KOPT-K1 (cell line): ENCODE measurements around the gene IL7R.
"Not testable (repeated sequence)": the region's sequence is repeated elsewhere in the genome, so short reads cannot be mapped to it uniquely, and the experiment has no call there.

Experiments used
- H3K27ac ChIP-seq: fragments of 200-600 bp; sonication (generic); 2 replicates; pipeline ENCODE4 v1.5.1; 2016; ENCODE audit warnings: antibody characterized with exemption, mild to moderate bottlenecking, low read depth, low read length; ENCODE audit not compliant: poor library complexity, severe bottlenecking
- H3K36me3 ChIP-seq: fragments of 200-600 bp; sonication (generic); 2 replicates; pipeline ENCODE4 v1.5.1; 2017; ENCODE audit warnings: antibody characterized with exemption, mild to moderate bottlenecking, low read length, moderate library complexity; ENCODE audit not compliant: insufficient read depth
- H3K9me3 ChIP-seq: fragments of 200-600 bp; sonication (generic); 2 replicates; pipeline ENCODE4 v1.5.1; 2017; ENCODE audit warnings: antibody characterized with exemption, low read length, mild to moderate bottlenecking; ENCODE audit not compliant: insufficient read depth, poor library complexity, severe bottlenecking

Gene IL7R

DNA sequence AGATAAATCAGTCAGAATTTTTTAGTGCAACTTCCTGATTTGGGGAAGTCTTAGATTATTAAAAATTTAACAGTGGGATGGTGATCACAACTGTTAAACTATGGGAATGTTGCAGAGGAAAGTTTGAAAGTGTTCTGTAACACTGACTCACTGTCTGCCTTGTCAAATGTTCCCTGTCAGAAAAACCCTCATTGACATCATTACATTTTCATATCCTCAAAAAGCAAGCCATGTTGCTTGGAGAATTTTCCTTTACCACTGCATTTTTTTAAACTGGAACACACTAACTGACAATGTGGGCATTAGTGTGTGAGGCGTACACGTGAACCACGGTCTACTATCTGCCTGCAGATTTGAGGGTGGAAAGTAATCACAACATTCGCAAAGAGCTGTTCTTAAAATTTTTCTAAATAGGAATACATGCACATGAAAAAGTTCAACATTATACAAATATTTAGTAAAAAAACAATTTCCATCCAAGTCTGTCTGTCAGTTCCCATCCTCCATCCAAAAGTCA lies 28.6 kb upstream of the IL7R start:
- H3K27ac ChIP-seq = no peak overlapping the region
- no peaks in the 10 kb centered on the region for H3K36me3 ChIP-seq
- H3K9me3 ChIP-seq = no peaks in the 10 kb centered on the region

DNA sequence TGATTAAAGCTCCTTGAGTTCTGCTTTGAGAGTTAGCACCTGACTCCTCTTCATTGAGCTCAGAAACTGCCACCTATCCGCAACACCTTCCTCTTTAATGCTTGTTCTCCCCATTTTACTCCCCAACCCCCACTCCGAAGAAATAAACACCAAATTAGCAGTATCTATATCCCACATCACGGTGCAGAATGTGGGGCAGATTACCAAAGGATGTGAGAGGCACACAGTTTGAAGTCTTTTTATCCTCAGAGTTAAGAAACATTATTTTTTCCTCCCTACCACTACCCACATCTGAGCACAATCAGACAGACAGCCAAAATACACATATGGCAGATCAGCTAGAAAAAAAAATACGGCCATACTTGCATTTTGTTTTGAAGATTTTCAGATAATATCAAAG lies 26.1 kb upstream of the IL7R start:
- no peaks in the 10 kb centered on the region for H3K9me3 ChIP-seq
- no peaks in the 10 kb centered on the region for H3K36me3 ChIP-seq

DNA sequence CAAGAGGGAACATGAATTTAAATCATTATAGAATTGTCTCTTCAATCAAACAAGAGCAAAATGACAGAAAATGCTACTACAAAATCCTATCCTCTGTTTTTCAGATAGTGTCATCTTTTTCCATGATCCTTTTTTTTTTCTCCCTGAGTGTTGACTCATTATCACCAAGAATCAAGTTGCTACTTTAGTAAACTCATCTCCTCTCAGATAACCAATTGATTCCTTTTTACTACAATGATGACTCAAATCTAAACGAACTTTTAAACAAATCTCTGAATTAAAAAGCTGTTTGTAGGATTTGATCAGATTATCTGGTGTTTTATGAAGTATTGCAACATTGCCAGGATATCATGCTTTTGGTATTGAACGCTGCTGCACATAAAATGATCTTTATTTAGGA lies 23.9 kb upstream of the IL7R start:
- H3K27ac ChIP-seq = no peak overlapping the region
- H3K36me3 ChIP-seq = no peaks in the 10 kb centered on the region
- H3K9me3 ChIP-seq = no peaks in the 10 kb centered on the region

More for the DNA sequence above, 26.1 kb upstream of the IL7R start:
- H3K27ac ChIP-seq = no peak overlapping the region

DNA sequence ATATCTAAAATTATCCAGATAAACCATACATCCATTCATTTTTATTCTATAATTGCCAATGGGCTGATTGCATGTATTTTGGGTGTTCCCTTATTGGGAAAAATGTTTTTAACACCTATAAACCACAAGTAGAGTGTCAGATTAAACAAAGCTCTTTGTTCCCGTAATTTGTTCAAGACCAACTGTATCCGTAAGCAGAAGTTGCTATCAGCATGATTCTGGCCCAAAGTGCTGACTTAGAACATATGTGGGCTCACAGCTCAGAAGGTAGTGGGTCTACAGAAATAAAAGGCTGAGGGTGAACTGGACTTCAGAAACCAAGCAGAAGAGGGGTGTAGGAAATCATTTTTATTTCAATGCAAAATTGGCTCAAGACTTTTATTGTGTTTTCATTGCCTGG lies 23.5 kb upstream of the IL7R start:
- Histone ChIP-seq H3K9me3 (no peaks in the 10 kb centered on the region), H3K27ac (no peak overlapping the region), H3K36me3 (no peaks in the 10 kb centered on the region)

DNA sequence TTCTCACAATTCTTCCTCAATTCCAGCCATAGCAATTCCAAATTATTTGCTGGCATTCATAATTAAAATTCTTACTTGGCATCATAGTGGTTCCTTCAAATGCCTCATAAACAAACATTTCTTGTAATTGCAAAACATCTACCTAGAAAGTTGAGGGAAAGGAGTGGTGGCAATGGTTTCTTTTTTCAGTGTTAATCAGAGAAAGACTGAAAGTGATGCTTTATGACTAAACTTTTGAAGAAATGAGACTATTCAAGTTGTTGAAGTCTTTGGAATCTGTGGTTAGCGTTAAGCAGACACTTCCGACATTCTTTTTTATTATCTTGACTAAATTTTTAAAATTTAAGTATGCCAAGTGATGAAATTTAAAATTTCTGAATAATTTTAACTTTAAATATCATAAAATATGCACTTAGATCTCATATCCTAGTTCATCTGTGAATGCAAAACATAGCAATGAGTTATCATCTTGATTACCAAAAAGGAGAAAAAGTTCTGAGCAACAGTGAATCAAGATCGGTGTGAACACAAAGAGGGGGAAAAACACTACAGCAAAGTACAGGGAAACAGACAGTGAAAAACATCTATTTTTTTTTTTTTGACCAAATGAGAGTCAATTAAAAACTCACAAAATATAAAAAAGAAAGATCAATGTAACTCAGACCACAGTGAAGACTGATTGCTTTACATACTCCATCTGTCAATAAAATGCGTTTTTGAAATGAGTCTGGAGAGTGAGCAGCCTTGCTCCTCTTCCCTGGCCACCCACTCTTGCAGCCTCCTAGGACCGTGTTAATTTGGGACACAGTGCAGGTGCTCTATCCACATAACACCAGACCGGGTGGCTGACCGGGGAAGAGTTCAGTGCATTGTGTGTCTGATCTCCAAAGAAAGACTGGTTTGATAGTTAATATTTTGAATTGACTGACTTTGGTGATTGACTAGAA lies 20.6 kb upstream of the IL7R start:
- no peaks in the 10 kb centered on the region for H3K9me3 ChIP-seq
- H3K27ac ChIP-seq = no peak overlapping the region
- no peaks in the 10 kb centered on the region for H3K36me3 ChIP-seq

DNA sequence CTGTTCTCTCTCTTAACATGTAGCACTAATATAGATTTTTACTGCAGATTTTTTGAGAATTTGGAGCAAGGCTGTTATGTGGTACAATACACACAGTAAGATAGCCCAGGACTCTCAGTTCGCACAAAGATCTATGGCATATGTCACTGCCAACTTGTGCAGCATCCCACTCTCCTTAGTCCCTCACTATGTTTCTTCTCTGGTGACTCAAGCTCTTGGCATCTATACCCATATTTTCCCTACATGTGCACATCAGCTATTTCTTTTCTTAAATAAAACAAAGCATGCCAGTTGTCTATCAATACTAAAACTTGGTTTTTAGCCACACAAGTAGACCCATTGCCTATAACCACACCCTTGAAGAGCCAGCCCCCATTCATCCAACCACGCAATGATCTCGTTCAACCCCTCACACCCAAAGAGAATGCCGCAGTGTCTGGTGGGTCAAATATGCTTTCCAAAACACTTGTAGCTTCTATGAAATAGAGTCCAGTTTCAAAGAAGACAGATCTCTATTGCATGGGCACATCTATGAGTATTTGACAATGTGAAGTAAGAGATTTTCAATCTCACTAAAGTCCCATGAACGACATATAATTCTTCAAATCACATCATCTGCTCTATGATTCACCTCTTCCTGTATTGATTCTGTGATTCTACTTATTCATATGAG lies 18.2 kb upstream of the IL7R start:
- H3K9me3 ChIP-seq = peaks cover 11% of the 10 kb centered on the region
- H3K27ac ChIP-seq = no peak overlapping the region
- no peaks in the 10 kb centered on the region for H3K36me3 ChIP-seq

DNA sequence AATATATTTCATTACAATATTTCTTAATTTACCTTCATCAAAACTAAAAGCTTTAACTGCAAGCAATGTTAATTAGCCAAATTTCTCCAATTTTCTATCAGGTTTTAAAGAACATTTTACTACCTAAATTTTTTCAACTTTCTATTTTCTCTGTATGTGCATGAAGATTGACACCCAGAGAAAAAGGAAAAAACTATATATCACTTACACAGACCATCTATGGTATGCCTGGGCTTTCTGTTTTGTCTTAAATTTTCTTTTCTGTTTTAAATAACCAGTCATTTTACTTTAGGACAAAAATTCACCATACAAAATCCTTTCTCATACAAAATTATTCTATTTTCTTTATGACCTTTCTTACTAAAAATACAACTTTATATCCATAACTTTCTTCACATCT lies 13.8 kb upstream of the IL7R start:
- H3K36me3 ChIP-seq = no peaks in the 10 kb centered on the region
- no peak overlapping the region for H3K27ac ChIP-seq
- peaks cover 55% of the 10 kb centered on the region for H3K9me3 ChIP-seq

DNA sequence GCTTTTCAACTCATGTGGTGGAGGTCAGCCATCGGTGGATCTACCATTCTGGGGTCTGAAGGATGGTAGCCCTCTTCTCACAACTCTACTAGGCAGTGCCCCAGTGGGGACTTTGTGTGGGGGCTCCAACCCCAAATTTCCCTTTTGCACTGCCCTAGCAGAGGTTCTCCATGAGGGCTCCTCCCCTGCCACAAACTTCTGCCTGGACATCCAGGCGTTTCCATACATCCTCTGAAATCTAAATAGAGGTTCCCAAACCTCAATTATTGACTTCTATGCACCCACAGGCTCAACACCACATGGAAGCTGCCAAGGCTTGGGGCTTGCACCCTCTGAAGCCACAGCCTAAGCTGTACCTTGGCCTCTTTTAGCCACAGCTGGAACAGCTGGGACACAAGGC lies 11.2 kb upstream of the IL7R start:
- H3K9me3 ChIP-seq = peaks cover 60% of the 10 kb centered on the region
- H3K36me3 ChIP-seq, H3K27ac ChIP-seq: not testable (repeated sequence)

DNA sequence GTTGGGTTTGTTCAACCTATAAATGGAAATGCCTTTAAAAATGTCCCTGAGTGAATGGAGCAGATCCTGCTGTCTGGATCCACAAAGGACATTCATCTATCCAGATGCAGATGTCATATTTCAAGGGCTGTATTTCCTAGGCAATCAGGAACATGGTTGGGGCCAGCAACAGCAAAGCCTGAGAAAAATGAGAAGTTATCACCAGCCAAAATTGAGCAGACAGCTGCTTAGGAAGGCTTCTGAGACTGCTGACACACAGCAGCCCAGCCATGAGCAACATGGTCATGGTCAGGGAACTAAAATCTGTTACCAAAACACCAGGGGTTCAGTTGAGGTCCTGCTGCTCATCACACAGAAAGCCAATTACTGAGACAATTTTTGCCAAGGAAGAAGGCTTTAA lies 9.2 kb upstream of the IL7R start:
- peaks cover 57% of the 10 kb centered on the region for H3K9me3 ChIP-seq
- no peak overlapping the region for H3K27ac ChIP-seq
- H3K36me3 ChIP-seq = no peaks in the 10 kb centered on the region

DNA sequence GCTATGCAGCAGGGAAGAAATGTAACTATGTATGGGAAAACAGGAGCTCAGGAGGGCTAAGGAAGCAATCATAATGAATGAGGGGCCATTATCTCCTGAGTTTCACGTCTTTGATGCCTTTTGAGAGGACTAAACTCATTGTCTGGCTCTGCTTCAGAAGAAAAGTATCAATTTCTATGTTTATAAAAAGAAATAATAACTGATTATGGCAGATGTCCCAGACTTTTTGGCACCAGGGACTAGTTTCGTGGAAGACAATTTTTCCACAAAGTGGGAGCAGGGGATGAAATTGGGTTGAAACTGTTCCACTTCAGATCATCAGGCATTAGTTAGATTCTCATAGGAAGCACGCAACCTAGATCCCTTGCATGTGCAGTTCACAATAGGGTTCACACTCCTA lies 8.7 kb upstream of the IL7R start:
- Histone ChIP-seq H3K36me3 (no peaks in the 10 kb centered on the region), H3K27ac (no peak overlapping the region), H3K9me3 (peaks cover 53% of the 10 kb centered on the region)

DNA sequence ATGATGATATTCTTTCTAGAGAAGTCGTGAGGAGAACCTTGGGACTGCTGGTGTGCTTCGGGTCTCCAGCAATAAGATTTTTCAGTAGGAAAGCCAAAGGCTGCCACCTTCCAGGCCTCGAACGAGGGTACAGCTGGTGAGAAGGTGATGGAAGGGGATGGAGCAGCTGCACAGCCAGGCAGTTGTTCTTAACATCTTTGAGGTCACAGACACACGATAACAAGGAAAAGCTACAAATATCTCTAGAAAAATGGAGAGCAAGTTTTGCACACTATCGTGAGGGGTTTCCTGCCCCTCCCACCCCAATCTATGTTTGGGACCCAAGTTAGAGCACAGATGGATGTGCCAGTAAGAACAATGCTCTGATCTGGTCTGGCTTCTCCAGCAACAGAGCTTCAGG lies 6.8 kb upstream of the IL7R start:
- Histone ChIP-seq H3K9me3 (peaks cover 35% of the 10 kb centered on the region), H3K27ac (no peak overlapping the region), H3K36me3 (no peaks in the 10 kb centered on the region)

DNA sequence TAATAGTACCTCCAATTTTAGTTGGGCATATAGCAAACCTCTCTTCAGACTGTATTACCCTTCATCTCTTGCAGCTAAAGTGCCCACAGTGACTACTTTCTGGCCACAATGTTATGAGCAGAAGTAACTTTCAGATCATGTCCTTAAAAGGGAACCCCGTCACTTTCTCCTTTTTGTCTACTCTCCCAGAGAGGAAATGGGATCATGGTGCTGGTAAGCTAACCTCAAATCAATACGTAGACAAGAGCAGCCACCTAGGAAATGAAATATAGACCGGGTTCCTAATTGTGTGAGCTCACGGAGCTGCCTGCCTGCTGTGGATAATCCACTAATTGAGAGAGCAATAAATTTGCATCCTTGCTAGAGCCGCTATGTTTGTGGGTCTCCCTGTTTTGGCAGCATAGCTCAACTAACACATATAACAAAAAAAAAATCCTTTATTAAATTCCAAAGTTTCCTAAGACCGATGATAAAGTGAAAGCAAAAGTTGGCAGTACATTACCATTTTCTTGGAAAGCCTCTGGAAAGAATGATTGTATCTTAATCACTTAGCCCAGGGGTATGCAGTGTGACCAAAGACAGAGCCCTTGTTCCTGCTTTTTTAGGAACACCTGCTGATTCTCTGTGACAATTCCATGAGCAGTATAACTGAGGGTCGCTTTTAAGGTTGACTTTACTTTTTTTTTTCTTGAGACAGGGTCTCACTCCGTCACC lies 5.6 kb upstream of the IL7R start:
- Histone ChIP-seq H3K36me3 (no peaks in the 10 kb centered on the region), H3K27ac (no peak overlapping the region), H3K9me3 (peaks cover 23% of the 10 kb centered on the region)

DNA sequence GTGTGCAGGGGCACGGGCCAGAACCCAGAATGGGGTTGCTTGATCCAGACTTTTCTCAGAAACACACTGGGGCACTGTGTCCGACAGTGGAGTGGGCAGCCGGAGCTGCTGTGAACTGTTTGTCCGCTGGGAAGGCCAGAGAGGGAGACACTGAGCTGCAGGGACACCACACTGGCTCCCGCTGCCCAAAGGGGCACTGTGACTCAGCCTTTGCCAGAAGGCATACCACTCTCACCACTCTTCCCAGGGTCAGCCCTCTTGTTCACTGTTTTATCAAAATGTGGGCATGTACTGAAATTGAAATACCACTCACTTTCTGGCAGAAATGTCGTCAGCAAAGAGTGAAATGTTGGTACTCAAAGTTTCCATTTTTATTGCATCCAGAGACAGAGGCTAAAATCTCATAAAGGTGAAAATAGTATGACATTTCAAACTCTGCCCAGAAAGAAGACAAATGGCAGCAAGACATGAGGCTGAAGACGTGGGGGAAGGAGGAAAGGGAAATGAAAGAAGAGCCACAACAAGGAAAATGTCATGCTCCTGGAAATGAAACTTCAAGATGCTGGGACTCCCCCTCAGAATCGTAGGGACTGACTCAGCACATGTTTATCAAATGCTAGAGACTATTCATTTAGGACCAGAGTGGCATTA lies 4.5 kb upstream of the IL7R start:
- Histone ChIP-seq H3K27ac (no peak overlapping the region), H3K9me3 (peaks cover 12% of the 10 kb centered on the region)

DNA sequence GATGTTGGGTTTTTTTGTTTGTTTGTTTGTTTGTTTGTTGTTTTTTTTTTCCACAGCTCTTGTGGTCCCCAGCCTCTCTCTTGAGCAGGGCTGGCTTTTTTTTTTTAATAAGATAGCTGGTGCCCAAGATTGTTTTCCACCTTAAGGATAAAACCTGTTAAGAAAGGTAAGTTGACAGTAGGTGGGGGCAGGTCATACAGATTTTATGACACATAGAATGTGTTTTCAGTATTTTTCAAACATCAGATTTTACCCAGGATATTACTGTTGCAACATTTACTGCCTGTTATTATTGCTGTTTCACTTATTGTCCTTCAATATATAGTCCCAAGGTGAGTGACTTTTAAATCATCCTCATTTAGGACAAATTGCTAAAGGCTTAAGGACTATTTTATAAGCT lies 3.9 kb upstream of the IL7R start:
- peaks cover 6% of the 10 kb centered on the region for H3K9me3 ChIP-seq
- no peaks in the 10 kb centered on the region for H3K36me3 ChIP-seq
- no peak overlapping the region for H3K27ac ChIP-seq

More for the DNA sequence above, 4.5 kb upstream of the IL7R start:
- H3K36me3 ChIP-seq = no peaks in the 10 kb centered on the region

DNA sequence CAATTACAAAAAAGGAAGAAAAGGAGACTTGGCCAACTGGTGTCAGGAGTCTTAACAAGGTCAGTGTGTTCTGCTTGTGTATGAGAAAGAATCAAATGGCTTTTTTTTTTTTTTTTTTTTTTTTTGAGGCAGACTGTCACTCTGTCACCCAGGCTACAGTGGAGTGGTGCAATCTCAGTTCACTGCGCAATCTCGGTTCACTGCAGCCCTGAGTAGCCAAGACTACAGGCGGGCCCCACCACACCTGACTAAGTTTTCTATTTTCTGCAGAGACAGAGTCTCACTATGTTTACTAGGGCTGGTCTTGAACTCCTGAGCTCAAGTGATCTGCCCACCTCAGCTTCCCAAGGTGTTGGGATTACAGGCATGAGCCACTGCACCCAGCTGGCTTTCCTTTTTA lies 3.1 kb upstream of the IL7R start:
- no peaks in the 10 kb centered on the region for H3K9me3 ChIP-seq
- H3K36me3 ChIP-seq = no peaks in the 10 kb centered on the region
- no peak overlapping the region for H3K27ac ChIP-seq
